Tibial artery (tissue), 4 donors: Measurements from ENCODE around the gene BTNL8.

ENCODE experiments used
- DNase-seq, 2 donors: peaks; one replicate each; pipeline ENCODE4 v3.0.0-alpha.2; 2019
- H3K27ac ChIP-seq, 2 donors: fragments of 200-600 bp; sonication (generic) in 1 of 2; 1 replicate in 1 of 2; 2 replicates in 1 of 2; pipeline ENCODE4 v1.5.1; 2018 to 2019; ENCODE audit warnings: mild to moderate bottlenecking in 1 of 2
- H3K27me3 ChIP-seq, 2 donors: fragments of 200-600 bp; sonication (generic) in 1 of 2; one replicate each; pipeline versions ENCODE4 v1.5.1 to v1.6.0; 2016 to 2019
- H3K36me3 ChIP-seq, 3 donors: fragments of 200-600 bp; sonication (generic) in 2 of 3; one replicate each; pipeline ENCODE4 v1.5.1; 2016 to 2019; ENCODE audit warnings: mild to moderate bottlenecking in 2 of 3
- H3K4me1 ChIP-seq, 4 donors: fragments of 200-600 bp; sonication (generic) in 2 of 4; 1 replicate in 3 of 4; 2 replicates in 1 of 4; pipeline ENCODE4 v1.5.1; 2016 to 2019
- H3K4me3 ChIP-seq, 2 donors: fragments of 200-600 bp; sonication (generic) in 1 of 2; 1 replicate in 1 of 2; 2 replicates in 1 of 2; pipeline ENCODE4 v1.5.1; 2018 to 2019; ENCODE audit warnings: mild to moderate bottlenecking in 2 of 2
- H3K9me3 ChIP-seq, 3 donors: fragments of 200-600 bp; sonication (generic) in 1 of 3; one replicate each; pipeline ENCODE4 v1.5.1; 2016 to 2019
- intact Hi-C: fragments of 100-400 bp; cut with DNase I; formaldehyde crosslinking; loops from one replicate; pipeline ENCODE4 v1.15.0; 2023; ENCODE audit warnings: low total_unique reads
- TF ChIP-seq, protein P1 (sequence below), 2 experiments: fragments of 200-600 bp in 1 of 2; fragments of 450-650 bp in 1 of 2; IDR thresholded peaks; one replicate each; pipeline ENCODE4 v1.5.1; 2017 to 2019; ENCODE audit warnings: antibody characterized with exemption in 2 of 2, mild to moderate bottlenecking in 1 of 2, moderate library complexity in 1 of 2

BTNL8 gene

DNA sequence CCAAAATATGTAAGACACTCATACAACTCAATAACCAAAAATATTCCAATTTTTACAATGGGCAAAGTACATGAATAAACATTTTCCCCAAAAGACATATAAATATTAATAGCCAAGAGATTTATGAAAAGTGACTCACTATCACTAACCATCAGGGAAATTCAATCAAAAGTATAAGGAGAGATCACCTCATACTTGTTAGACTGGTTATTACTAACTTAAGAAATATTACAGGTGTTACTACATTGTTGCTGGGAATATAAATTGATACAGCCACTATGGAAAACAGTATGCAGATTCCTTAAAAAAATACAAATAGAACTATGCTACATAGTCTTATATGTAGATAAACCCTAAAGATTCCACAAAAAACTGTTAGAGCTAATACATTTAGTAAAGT, 21.8 kb downstream of the BTNL8 start:
- TF ChIP-seq, protein P1, sequence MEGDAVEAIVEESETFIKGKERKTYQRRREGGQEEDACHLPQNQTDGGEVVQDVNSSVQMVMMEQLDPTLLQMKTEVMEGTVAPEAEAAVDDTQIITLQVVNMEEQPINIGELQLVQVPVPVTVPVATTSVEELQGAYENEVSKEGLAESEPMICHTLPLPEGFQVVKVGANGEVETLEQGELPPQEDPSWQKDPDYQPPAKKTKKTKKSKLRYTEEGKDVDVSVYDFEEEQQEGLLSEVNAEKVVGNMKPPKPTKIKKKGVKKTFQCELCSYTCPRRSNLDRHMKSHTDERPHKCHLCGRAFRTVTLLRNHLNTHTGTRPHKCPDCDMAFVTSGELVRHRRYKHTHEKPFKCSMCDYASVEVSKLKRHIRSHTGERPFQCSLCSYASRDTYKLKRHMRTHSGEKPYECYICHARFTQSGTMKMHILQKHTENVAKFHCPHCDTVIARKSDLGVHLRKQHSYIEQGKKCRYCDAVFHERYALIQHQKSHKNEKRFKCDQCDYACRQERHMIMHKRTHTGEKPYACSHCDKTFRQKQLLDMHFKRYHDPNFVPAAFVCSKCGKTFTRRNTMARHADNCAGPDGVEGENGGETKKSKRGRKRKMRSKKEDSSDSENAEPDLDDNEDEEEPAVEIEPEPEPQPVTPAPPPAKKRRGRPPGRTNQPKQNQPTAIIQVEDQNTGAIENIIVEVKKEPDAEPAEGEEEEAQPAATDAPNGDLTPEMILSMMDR (IDR thresholded peaks at IDR 0.05): no peak
- Histone ChIP-seq H3K36me3 (no peaks in the 10 kb centered on the region), H3K27me3 (no peaks in the 10 kb centered on the region), H3K9me3 (peaks cover 0 to 23% (median 9%) of the 10 kb centered on the region in 3 donors), H3K4me3 (no peak overlapping the region), H3K27ac (no peak overlapping the region), H3K4me1 (no peaks in the 10 kb centered on the region)
- intact Hi-C loops: no loop called here
- no peak for DNase-seq

DNA sequence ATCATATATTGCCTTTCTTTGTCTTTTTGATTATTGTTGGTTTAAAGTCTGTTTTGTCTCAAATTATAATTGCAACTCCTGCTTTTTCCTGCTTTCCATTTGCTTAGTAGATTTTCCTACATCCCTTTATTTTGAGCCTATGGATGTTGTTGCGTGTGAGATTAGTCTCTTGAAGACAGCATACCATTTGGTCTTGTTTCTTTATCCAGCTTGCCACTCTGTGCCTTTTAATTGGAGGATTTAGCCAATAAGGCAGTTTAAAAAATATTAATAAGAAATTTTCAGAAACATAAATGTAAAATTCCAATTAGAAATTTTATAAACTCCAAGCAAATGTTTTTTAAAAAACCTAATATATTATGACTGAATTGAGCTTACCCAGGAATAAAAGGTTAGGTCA, 24.0 kb downstream of the BTNL8 start:
- no peaks in the 10 kb centered on the region for H3K27me3 ChIP-seq
- no peak for DNase-seq
- H3K36me3 ChIP-seq: no peaks in the 10 kb centered on the region
- intact Hi-C loops: no loop called here
- peaks cover 0 to 26% (median 18%) of the 10 kb centered on the region in 3 donors for H3K9me3 ChIP-seq
- H3K4me3 ChIP-seq: no peak overlapping the region
- TF ChIP-seq, protein P1 (IDR thresholded peaks at IDR 0.05): no peak
- H3K27ac ChIP-seq: no peak overlapping the region
- H3K4me1 ChIP-seq: no peaks in the 10 kb centered on the region

DNA sequence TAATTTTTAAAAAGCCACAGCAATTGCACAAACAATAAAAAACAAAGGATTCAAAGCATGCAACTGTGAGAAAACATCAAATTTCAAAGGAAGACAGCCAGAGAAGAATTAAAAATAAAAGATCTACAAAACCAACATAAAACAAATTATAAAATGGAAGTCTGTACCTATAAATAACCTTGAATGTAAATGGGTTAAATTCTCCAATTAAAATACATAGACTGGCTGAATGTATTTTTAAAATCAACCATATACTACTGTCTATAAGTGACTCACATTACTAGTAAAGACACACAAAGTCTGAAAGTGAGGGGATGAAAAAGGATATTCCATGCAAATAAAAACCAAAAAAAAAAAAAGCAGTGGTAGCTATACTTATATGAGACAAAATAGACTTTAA, 33.7 kb downstream of the BTNL8 start:
- Histone ChIP-seq H3K9me3 (peaks cover 2 to 35% (median 24%) of the 10 kb centered on the region in 3 donors), H3K27me3 (no peaks in the 10 kb centered on the region), H3K4me1 (no peaks in the 10 kb centered on the region), H3K36me3 (no peaks in the 10 kb centered on the region), H3K4me3 (no peak overlapping the region), H3K27ac (no peak overlapping the region)
- intact Hi-C loops: no loop called here
- TF ChIP-seq, protein P1 (IDR thresholded peaks at IDR 0.05): no peak
- no peak for DNase-seq

DNA sequence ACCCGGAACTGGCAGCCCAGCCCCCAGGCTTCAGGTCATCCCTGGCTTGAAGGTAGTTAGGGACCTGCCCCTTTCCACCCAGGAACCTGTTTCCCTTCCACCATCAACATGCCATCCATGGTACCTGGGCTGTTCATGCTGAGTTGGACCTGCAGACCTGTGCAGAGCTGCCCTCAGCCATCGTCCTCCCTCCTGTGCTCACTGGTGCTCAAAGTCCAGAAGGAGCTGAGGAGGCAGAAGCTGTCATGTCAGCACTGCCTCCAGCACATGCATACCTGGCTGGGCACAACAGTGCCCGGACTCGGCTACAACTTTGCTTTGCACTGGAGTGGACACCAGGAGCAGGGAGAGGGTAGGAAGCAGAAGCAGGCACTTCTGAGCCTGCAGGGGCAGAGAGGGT, 36.2 kb downstream of the BTNL8 start:
- TF ChIP-seq, protein P1 (IDR thresholded peaks at IDR 0.05): no peak
- no peak overlapping the region for H3K27ac ChIP-seq
- peaks cover 7 to 42% (median 37%) of the 10 kb centered on the region in 3 donors for H3K9me3 ChIP-seq
- H3K27me3 ChIP-seq: no peaks in the 10 kb centered on the region
- no peak for DNase-seq
- intact Hi-C loops: no loop called here
- no peak overlapping the region for H3K4me3 ChIP-seq
- no peaks in the 10 kb centered on the region for H3K4me1 ChIP-seq
- H3K36me3 ChIP-seq: no peaks in the 10 kb centered on the region

DNA sequence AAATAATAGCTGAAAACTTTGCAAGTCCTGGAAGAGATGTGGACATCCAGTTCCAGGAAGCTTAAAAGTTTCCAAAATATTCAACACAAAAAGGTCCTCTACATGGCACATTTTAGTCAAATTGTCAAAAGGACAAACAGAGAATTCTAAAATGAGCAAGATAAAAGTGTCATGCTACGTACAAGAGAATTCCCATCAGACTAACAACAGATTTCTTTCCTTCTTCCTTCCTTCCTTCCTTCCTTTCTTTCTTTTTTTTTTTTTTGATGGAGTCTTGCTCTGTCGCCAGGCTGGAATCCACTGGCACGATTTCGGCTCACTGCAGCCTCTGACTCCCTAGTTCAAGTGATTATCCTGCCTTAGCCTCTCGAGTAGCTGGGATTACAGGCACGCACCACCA, 39.3 kb downstream of the BTNL8 start:
- intact Hi-C loops: no loop called here
- TF ChIP-seq, protein P1 (IDR thresholded peaks at IDR 0.05): no peak
- DNase-seq: no peak
- peaks cover 7 to 42% (median 37%) of the 10 kb centered on the region in 3 donors for H3K9me3 ChIP-seq
- H3K27ac ChIP-seq: no peak overlapping the region
- H3K36me3 ChIP-seq: no peaks in the 10 kb centered on the region
- no peaks in the 10 kb centered on the region for H3K4me1 ChIP-seq
- H3K4me3 ChIP-seq: no peak overlapping the region
- H3K27me3 ChIP-seq: no peaks in the 10 kb centered on the region
